HuH-7 (cell line): ENCODE results near the gene ENTPD2.
A peak's percentile ranks its signal among the peaks of the same experiment; 100 is the strongest.

Experiments used
- DNase-seq: peaks from one replicate; pipeline ENCODE4 v3.0.0; 2011; ENCODE audit warnings: low spot score

The ENTPD2 gene

GRCh38 chr9:137053944-137054931 is at the start of gene ENTPD2:
Gene ENTPD2, minus strand, starts transcription at chr9:137054061. Its CDS starts 64 bp downstream, at chr9:137053997.
- peak; percentile 87 for DNase-seq

- DNase-seq: no peak
These were observed 49.5 kb upstream of the ENTPD2 start for GRCh38 chr9:137103206-137103999.

- DNase-seq: no peak
These were observed 45.4 kb upstream of the ENTPD2 start for GRCh38 chr9:137099231-137099630.

GRCh38 chr9:137097761-137098462 is 44.1 kb upstream of the ENTPD2 start:
- no peak for DNase-seq

- no peak for DNase-seq
These were observed 43.1 kb upstream of the ENTPD2 start for GRCh38 chr9:137096785-137097546.

GRCh38 chr9:137095664-137096517 is 42.0 kb upstream of the ENTPD2 start:
- no peak for DNase-seq

- DNase-seq: no peak
These were observed 35.5 kb upstream of the ENTPD2 start for GRCh38 chr9:137089232-137089947.

GRCh38 chr9:137088121-137088520 is 34.3 kb upstream of the ENTPD2 start:
- DNase-seq: no peak

- DNase-seq: no peak
These were observed 33.6 kb upstream of the ENTPD2 start for GRCh38 chr9:137087409-137087925.

GRCh38 chr9:137086531-137087408 is 32.9 kb upstream of the ENTPD2 start, which contains the start of gene MAN1B1:
Gene MAN1B1, plus strand, starts transcription at chr9:137086985. Its CDS starts 15 bp downstream, at chr9:137087000.
- peak; percentile 99 for DNase-seq

- peak; percentile 43 for DNase-seq
These were observed 32.2 kb upstream of the ENTPD2 start for GRCh38 chr9:137085920-137086530.

- no peak for DNase-seq
These were observed 30.7 kb upstream of the ENTPD2 start for GRCh38 chr9:137084526-137084925.

- DNase-seq: no peak
These were observed 29.6 kb upstream of the ENTPD2 start for GRCh38 chr9:137083394-137084004.

- no peak for DNase-seq
These were observed 29.0 kb upstream of the ENTPD2 start for GRCh38 chr9:137082925-137083290.

GRCh38 chr9:137082222-137082924 is 28.5 kb upstream of the ENTPD2 start:
- no peak for DNase-seq

- no peak for DNase-seq
These were observed 26.6 kb upstream of the ENTPD2 start for GRCh38 chr9:137080260-137081122.
